Body of pancreas (tissue), 4 donors: ENCODE data around the gene PRIMA1.

Experiments
- POLR2A ChIP-seq, 3 donors: fragments of 450-650 bp; IDR thresholded peaks; one replicate each; pipeline ENCODE4 v1.6.1; 2016; ENCODE audit warnings: antibody characterized with exemption in 3 of 3, mild to moderate bottlenecking in 2 of 3
- TF ChIP-seq, protein P1 (sequence below), 7 experiments: fragments of 450-650 bp in 4 of 7; fragments of 200-600 bp in 3 of 7; sonication (generic) in 3 of 7; IDR thresholded peaks; one replicate each; pipeline ENCODE4 v1.5.1; 2016 to 2019; ENCODE audit warnings: antibody characterized with exemption in 7 of 7

DNA sequence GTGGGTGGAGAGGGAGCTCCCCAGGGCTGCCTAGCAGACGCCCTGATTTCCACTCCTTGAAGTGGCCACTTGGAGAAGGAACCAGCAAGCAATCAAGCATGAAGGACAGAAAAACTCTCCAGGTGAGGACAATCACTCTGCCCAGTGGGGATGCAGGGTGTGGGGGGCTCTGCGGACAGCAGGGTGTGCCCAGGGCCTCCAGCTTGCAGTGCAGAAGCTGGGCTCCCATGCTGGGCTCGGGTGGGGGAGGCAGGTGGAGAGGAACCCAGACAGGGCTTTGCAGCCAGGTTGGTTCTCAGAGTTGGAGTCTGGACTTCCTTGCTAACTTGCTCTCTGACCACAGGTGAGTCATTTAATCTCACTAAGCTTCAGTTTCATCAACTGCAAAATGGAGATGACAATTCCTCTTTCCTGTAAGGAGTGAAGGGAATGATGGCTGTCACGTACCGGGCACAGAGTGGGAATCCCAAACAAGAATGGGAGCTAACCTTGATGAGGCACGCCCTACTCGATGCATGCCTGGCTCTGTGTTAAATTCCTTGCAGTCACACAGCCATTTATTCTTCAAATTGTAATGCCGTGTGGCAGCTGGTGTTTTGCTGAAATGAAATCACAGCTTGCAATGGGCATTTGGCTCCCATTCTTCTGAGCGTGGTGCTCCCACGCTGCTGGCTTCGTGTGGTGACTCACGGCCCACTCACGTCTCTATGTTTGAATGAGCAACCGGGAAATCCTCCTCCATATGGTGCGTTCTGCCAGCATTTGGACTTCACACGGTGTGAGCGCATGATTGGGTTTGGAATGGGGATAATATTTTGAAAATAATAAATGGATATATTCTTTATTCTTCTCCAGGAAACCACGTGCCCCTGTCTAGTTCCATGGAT, 75.2 kb downstream of the PRIMA1 start:
- TF ChIP-seq, protein P1, sequence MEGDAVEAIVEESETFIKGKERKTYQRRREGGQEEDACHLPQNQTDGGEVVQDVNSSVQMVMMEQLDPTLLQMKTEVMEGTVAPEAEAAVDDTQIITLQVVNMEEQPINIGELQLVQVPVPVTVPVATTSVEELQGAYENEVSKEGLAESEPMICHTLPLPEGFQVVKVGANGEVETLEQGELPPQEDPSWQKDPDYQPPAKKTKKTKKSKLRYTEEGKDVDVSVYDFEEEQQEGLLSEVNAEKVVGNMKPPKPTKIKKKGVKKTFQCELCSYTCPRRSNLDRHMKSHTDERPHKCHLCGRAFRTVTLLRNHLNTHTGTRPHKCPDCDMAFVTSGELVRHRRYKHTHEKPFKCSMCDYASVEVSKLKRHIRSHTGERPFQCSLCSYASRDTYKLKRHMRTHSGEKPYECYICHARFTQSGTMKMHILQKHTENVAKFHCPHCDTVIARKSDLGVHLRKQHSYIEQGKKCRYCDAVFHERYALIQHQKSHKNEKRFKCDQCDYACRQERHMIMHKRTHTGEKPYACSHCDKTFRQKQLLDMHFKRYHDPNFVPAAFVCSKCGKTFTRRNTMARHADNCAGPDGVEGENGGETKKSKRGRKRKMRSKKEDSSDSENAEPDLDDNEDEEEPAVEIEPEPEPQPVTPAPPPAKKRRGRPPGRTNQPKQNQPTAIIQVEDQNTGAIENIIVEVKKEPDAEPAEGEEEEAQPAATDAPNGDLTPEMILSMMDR (IDR thresholded peaks at IDR 0.05), result no peak
- TF ChIP-seq POLR2A (IDR thresholded peaks at IDR 0.05), result no peak
